ENCODE measurements around the gene GATD1.
A peak's percentile ranks its signal among the peaks of the same experiment; 100 is the strongest.

The GATD1 gene

GRCh38 chr11:796565-797295 is 19.4 kb upstream of the GATD1 start:
- no peak for DNase-seq

DNA sequence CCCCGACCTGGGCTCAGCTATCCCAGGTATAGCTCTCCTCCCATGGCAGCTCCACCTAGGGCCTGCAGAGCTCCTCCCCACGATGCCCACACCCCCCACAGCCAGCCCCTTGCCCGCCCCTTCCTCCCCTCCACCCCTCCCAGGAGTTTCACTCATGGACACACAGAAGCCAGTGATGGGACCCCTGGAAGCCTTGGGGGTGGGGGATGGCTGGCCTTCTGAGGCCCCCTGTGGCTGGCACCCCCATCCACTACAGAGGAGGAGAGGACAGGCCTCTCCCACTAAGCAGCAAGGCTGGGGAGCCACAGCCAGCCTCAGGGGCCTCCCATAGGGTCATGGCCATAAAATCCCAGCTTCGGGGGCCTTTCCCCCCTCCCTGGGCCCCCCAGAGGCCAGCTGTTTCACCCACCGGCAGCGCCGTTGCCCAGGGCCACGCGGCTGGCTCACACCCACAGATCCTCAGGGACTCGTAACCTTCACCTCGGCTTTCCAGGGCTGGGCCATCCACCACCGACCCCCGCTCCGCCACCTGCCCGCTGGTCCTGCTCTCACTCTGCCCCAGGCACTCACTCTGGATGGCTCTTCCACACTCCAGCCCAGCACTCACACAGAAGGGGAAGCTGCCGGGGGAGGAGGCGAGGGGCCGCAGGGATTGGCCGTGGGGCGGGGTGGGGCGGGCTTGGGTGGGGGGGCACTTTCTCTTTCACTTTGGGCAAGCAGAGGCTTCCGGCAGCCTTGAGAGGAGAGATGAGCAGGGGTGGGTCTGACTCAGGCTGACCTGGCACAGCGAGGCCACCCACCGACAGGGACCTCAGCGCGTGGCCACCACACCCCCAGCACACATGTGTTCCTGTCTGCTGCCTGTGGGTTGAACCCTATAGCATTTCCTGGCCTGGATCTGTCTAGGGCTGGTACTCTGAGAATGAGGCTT is 18.6 kb upstream of the GATD1 start:
- peak in 38 of 51 donors; percentile 26 to 76 (median 51) for DNase-seq

DNA sequence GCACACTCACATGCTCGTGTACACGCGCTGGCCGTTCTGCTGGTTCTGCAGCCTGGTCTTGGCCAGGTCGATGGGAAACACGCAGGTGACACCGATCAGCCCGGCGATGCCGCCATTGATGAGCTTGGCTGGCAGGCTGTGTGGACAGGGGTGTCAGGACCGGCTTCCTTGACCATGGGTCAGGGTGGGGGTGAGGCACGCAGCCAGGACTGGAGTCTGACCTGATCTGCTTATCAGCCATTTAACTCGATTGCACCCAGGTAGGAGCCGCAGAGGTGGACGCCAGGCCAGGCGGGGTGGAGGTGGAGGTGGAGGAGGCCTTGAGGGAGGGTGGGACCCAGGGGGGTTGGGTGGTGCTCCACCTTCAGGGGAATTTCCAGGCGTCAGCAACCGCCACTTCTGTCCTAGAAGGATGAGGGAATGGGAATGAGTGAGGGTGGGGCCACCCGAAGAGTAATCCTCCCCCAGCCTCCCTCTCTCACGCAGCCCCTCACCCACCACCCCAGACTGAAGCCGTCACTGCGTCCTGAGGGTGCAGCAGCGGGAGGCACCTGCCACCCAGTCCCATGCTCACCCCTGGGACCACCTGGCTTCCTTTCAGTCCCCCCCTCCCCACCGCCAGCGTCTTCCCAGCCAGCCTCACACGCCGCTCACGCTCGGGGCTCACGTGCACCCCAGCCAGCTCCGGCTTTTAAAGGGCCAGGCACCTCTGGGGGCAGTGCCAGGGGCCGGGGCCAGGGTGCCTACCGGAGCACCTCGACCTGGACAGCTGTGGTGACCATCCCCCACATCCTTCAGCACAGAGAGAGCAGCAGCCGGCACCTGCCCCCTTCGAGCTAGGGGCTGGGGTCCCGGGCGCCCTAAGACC is 17.7 kb upstream of the GATD1 start:
- DNase-seq, result peak in 9 of 51 donors; percentile 7 to 73 (median 26)

DNA sequence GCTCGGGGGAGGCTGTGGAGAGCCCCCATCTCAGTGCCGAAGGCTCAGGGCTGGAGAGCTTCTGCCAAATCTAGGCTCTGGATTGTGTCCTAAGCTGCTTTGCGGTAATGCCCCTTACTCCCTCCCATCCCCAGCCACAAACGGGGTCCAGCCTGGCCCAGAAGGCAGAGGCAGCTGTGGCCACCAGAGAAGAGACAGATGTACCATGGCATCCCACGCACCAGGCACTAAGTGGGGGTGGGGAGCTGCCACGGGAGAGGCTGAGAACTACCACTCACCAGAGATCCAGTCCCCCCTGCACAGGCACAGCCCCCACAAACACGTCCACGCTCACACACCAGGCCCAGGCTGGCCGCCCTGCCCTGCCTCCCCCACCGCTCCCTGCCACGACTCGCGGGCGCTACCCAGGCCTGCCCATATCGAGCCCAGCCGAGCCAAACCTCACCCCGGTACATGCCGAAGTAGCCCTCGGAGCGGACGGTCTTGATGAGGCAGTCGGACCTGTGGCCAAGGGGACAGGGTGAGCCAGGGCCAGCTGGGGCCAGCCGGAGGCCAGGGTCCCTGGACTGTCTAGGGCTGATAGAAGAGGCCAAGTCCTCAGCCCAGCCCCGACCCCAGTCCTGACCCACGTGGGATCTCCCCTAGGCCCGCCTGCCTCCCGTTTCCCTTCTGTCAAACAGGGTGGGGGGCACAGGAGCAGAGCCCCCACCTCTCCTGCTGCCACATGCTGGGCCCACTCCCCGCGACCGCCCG is 16.9 kb upstream of the GATD1 start:
- no peak for DNase-seq

DNA sequence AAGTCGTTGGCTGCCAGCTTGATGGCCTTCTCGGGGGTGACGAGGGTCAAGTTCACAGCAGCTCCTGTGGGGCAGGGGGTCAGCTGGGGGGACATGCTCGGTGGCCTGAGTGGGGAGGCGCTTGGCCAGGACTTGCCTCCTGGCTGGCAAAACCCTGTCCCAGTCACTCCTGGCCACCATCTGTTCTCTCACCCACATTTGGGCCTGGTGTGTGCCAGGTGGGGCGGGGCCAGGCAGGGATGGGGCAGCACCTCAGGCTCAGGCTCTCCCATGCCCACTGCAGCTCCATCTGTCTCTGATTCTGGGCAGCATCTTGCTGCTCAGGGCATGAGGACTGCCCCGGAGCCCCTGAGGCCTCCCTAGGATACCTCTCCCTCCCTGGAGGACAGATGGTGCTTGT is 16.3 kb upstream of the GATD1 start:
- no peak for DNase-seq

DNA sequence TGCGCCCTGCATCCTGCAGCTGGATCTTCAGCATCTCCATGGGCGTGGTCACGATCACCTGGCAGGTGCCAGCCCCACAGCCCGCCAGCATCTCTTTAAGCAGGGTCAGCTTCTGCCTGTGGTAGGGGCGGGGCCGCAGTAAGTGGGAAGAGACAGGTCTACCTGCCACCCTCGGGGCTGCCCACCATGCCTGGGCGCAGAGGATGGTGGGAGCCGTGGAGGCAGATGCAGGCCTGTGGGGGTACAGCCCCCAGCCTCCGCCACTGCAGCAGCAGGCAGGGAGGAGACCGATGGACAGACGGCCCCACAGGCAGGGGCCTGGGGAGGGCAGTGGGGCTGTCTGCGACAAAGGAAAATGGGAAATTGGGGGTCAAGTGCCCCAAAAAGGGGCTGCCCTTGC is 15.6 kb upstream of the GATD1 start:
- no peak for DNase-seq

GRCh38 chr11:792535-792821 is 15.2 kb upstream of the GATD1 start:
- no peak for DNase-seq

DNA sequence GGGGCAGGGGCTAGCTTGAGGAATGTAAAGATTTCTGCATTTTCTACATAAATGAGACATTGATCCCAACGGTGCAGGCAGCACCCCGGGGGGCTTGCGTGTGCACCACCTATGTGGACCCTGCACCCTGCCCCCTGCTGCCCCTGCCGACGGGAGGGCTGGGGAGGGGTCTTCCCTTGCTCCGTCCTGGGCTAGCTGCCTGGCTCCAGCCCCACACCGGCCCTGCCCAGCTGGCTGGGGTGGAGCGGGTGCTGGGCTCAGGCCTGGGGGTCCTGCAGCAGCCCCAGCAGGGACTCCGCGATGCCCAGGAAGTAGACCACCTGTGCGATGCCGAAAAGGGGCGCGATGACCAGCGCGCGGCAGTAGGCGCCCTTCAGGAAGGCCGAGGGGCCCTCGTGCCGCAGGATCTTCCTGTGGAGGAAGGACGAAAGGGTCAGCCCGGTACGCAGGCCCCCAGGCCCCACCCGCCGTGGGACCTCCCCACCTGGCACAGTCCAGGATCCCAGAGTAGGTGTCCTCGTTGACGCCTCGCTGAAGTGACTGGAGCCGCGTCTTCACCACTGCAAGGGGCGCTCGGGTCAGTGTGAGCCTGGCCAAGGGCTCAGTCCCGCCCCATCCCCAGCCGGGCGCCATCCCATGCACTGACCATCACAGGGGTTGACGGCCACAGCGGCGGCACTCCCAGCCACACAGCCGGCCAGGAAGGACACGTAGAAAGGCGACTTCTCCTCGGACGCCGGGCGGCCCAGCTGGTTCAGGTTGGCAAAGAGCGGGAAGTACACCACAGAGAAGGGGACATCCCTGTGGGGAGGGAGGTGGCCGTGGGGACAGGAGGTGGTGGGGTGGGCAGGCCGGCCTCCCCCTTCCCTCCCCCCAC is 14.6 kb upstream of the GATD1 start:
- DNase-seq, result no peak

DNA sequence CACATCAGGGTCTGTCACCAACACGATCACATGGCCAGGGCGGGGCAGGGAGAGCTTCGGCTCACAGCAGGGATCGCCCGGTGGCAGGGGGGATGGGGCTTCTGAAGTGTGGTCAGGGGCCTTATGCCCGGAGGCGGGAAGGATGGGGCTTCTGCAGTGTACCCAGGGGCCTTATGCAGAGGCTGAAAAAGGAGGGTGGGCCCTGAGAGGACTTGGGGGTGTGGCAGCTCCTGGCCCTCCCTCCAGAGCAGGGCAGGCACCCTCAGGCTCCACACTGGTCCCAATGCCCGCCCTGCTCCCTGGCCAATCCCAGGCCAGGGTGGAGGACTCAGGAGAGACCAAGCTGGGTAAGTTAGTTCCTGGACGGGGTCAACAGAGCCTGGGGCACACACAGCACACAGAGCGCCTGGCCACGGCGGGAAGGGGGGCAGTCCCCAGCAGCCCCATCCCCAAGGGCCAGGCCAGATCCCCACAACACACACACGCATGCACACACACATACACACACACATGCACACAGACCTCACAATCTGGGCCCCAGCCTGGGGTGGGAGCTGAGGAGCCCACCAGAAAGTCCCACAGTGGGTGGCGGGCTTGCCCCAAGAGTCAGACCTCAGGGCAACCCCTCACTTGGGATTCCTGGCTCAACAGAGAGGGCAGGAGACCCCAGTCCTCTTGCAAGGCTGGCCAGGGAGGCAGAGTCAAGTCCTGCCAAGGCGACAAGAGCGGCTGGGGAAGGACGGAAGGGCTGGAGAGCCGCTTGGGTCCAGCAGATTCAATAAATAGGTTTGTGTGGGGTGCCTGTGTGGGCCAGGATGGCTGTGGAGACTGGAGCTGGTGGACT is 13.7 kb upstream of the GATD1 start:
- no peak for DNase-seq

GRCh38 chr11:789943-790342 is 12.7 kb upstream of the GATD1 start, which contains the start of gene CEND1:
Gene CEND1, minus strand, starts transcription at chr11:790090. Its CDS starts 1,514 bp downstream, at chr11:788576.
- DNase-seq, result peak in 41 of 51 donors; percentile 25 to 82 (median 54)

DNA sequence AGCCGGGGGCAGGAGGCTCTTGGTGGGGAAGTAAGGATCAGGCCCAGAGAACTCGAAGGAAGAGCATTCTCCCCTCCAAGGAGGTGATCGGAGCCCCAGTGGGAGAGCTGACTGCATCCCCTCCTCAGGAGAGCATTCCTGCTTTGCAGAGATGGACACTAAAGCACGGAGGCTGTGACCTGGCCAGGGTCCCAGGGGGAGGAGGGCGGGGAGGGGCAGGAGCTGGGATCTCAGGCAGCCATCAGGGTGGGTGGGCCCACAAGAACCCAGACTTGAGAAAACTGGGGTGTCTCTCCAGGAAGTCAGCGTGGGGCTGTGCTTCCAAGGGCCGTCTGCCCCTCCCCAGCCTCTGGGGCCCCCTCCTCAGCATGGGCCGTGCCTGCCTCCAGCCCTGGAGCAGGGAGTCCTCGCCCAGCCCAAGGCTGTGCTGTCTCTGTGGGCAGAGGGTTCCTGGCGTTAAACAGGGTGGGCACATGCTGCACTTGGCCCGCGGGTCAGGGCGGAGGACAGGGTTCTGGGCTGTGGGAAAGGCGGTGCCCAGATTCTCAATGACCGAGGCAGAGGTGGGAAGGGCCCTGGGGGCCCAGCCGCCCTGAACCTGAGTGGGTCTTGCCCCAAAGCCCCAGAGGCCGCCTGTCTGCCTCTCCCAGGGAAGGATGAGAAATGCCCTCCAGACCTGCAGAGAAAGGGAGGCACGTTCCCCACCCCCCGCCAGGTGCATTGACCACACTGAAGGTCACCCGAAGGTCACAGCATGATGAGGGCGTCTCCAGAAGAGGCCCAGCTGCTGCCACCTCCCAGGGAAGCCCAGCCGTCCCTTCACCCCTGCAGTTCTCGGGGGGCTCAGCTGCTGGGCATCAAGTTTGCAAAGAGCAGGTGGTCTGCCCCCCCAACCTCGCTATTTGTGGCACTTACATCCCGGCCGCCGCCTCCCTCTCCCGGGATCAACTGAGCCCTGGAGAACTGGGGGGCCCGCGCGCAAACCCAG is 12.0 kb upstream of the GATD1 start:
- DNase-seq, result no peak

GRCh38 chr11:788009-788640 is 10.8 kb upstream of the GATD1 start:
- DNase-seq, result no peak

- DNase-seq, result no peak
These were observed 9.9 kb upstream of the GATD1 start for GRCh38 chr11:787084-787675.

GRCh38 chr11:786235-787083 is 9.2 kb upstream of the GATD1 start:
- no peak for DNase-seq

GRCh38 chr11:783581-784015 is 6.3 kb upstream of the GATD1 start:
- peak in 41 of 51 donors; percentile 23 to 86 (median 67) for DNase-seq

Data from hypothalamus (tissue), 51 donors.